Measurements from ENCODE around the gene HENMT1. TPM values are rescaled to one million over a fixed set of nuclear protein-coding genes. Genes with fewer than 3 reads are reported as not detected.

HENMT1 gene
- total and polyA plus RNA-seq, 9 of the 15 experiments (the other 6 are each of a cell fraction or from before 2014, with no cell fraction given), result not detected

- no peak overlapping the region for H3K4me2 ChIP-seq (ENCODE audit: insufficient read depth, low read length)
- no peaks in the 10 kb centered on the region for H3K9me1 ChIP-seq (ENCODE audit: control insufficient read depth, insufficient read depth, low read length)
- H3K79me2 ChIP-seq (ENCODE audit: control insufficient read depth, insufficient read depth, low read length), result no peaks in the 10 kb centered on the region
- TF ChIP-seq TCFL5 (CRISPR knock-in tag; conservative IDR thresholded peaks at IDR 0.05), result no peak
- no peak for TF ChIP-seq BRF1 (IDR thresholded peaks at IDR 0.05; ENCODE audit: borderline replicate concordance, extremely low read depth, insufficient read length)
- TF ChIP-seq HOXB6 (CRISPR knock-in tag; IDR thresholded peaks at IDR 0.05; ENCODE audit: borderline replicate concordance), result no peak
- TF ChIP-seq ATF3 (IDR thresholded peaks at IDR 0.05), result peak; percentile 14; the same call in 1 of the 2 replicates
- TF ChIP-seq ATF3 (CRISPR knock-in tag; conservative IDR thresholded peaks at IDR 0.05), result no peak
- no peak for TF ChIP-seq SMAD2 (IDR thresholded peaks at IDR 0.05; ENCODE audit: low read depth, low read length)
- in situ Hi-C loops (cut with MboI) (loop anchor here (25.0 kb wide), 1 partner anchor 841 kb away; no protein-coding TSS in a partner anchor), intact Hi-C loops (cut with micrococcal nuclease) (no loop called here)
- H3K4me1 ChIP-seq (replicated peaks in 1 of 2; ENCODE audit: control insufficient read depth in 2 of 2, insufficient read depth in 2 of 2, low read length in 2 of 2), result no peaks in the 10 kb centered on the region
- BruUV-seq (replicated peaks), result no TSS peak
- ChIA-PET CTCF (ENCODE audit: low intra/inter-chr PET ratio) (no interaction called here), POLR2A (interaction anchor here (1.8 kb wide), 1 partner anchor 11 kb away, joined by 4 read pairs; no protein-coding TSS in a partner anchor)
- no peak for ATAC-seq
- no peak overlapping the region for H3K9ac ChIP-seq (ENCODE audit: insufficient read depth in 1 of 2, low read depth in 2 of 2, low read length in 2 of 2)
- peaks cover 17% of the 10 kb centered on the region; the same call in 2 of the 3 replicates for H3K36me3 ChIP-seq (ENCODE audit: control insufficient read depth, insufficient read depth, low read length)
- no peak for DNase-seq (ENCODE audit: extremely low read depth in 1 of 4, low spot score in 3 of 4)
- no peak overlapping the region for H2AFZ ChIP-seq (ENCODE audit: low read depth, low read length)
- H3K27ac ChIP-seq (ENCODE audit: extremely low read depth, low read depth, low read length), result no peak overlapping the region
- H3K4me3 ChIP-seq, result no peak overlapping the region
- no peaks in the 10 kb centered on the region for H3K27me3 ChIP-seq (ENCODE audit: control insufficient read depth in 2 of 2, insufficient read depth in 2 of 2, low read length in 2 of 2)
- WGBS (ENCODE audit: insufficient coverage, low coverage, missing lambda C conversion rate), result 41% methylated on average over 3 of the region's 3 CpGs
- FAIRE-seq, result no peak
- no peaks in the 10 kb centered on the region for H3K9me3 ChIP-seq (replicated peaks; ENCODE audit: control insufficient read depth, insufficient read depth, low read depth, low read length)
- no peaks in the 10 kb centered on the region for H4K20me1 ChIP-seq (replicated peaks; ENCODE audit: control insufficient read depth, insufficient read depth, low read length)
Observed at GRCh38 chr1:108627951-108628350, 32.9 kb downstream of the HENMT1 start.
